HG03095 (cell line): ENCODE data around the gene AMMECR1.
"Not testable (repeated sequence)": the region's sequence is repeated elsewhere in the genome, so short reads cannot be mapped to it uniquely, and the experiment has no call there.

ENCODE experiments used
- ATAC-seq: cut with Tn5 transposase; IDR thresholded peaks from one replicate; pipeline ENCODE4 v1.9.1; 2021; ENCODE audit warnings: moderate library complexity; ENCODE audit not compliant: unreplicated experiment

The AMMECR1 gene

DNA sequence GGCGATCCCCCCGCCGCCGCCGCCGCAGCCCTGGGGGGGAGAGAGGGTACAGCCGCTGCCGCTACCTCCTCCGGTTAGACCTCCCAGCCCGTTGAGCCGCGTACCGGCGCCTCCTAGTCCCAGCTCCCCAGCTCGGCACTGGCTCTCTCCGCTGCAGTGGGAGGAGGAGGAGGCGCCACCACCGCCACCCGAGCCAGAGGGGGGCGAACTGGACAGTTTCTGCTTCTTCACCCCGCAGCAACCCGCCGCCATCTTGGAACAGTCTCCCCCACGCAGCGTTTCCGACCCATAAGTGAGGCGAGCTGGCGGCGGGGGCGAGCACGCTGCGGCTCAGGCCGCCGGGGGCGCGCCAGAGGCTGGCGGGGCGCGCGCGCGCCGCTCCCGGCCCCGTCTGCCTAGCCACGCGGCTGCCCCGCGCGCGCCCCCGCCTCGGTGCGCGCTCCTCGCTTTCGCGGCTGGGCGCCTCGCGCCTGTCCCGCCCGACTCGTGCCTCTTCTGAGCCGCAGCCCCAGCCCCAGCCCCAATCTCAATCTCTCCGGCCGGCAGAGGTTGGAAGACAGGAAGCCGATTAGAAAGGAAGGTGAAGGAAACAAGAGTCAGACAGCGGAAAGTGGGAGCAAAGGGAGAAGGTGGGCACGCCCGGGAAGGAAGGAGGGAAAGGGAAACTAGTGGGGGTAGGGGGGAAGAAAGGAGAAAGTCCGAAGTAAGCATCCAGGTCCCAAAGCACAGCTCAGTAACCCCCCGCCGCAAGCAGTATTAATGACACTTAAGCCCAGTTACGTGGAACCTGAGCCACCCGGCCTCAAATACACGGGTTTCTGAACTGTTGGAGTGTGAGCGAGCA lies at the start of gene AMMECR1:
AMMECR1 (minus strand) TSS at position 266 of the 844 bp plus-strand sequence; CDS start at position 252, 14 bp downstream.
- ATAC-seq, result peak; percentile 65

DNA sequence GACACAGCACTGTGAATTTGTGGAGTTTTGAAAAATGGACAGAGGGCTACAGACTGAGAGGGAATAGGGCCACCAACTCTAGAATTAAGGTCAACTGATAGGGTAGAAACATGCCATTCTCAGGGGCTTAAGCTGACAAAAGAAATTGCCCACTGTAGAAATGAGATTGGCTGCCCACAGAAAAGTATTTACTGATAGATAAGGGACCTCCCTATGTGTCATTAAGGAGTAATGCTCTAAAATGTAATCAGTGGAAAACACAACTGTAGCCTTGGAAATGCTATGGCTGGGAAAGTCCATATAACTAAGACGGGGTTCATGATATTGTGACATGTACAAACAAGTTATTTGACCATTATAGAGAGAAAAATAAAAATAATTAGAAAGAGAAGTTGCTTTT lies 45.4 kb upstream of the AMMECR1 start:
- no peak for ATAC-seq

DNA sequence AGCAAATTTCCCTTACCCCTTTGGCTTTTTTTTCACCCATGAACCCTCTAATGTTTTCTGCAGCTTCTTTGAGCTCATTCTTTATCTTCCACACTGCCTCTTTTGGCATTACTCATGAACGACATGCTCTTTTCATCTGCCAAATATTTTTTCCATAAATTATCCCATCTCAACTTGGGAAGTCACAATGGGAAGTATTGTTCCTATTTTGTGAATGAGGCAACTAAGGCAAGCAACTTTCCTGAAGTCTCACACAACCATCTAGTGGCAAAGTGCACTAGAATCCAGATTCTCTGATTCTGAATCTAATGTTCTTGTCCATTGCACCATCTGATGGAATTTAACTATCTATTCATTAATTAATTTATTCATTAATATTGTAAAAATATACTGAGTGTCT lies 41.4 kb upstream of the AMMECR1 start:
- ATAC-seq, result no peak

DNA sequence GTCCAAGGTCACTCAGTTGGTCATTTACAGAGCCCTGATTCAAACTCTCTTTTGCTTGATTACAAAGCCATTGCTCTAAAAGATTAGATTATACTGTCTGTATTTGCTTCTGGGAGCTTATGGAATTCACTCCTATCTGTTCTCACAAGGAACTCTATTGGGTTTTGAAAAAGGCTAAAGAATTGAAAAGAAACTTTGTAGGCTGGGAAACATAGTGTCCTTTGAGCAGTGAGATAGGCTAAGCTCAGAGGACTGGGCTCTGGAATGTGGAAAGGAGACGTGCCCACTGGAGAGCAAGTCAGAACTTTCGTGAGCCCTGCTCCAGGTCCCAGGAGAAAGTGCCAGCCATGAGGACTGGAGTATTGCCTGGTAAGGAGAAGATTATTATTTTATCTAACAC lies 40.7 kb upstream of the AMMECR1 start, which contains the start of gene RTL9:
RTL9 (plus strand) TSS at position 301 of the 400 bp plus-strand sequence. CDS start 91,770 bp downstream, outside the sequence.
- ATAC-seq, result no peak

DNA sequence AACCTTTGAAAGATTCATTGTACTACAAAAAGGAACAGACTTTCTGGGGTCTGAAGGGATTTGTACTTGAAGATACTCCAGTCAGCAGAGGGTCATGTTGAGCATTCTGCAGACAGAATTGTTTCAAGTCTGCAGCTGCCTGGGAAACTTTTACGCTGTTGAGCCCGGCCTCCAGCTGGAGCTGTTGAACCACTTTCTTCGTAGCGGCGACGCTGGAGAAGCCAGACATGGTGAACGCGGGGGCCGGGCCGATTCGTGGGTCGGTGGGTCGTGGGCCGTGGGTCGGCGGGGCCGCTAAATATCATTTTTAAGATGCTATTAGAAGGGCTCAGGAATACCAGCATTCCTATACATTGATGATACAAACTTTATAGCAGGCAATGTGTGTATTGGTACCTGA lies 28.8 kb upstream of the AMMECR1 start:
- ATAC-seq, result no peak

DNA sequence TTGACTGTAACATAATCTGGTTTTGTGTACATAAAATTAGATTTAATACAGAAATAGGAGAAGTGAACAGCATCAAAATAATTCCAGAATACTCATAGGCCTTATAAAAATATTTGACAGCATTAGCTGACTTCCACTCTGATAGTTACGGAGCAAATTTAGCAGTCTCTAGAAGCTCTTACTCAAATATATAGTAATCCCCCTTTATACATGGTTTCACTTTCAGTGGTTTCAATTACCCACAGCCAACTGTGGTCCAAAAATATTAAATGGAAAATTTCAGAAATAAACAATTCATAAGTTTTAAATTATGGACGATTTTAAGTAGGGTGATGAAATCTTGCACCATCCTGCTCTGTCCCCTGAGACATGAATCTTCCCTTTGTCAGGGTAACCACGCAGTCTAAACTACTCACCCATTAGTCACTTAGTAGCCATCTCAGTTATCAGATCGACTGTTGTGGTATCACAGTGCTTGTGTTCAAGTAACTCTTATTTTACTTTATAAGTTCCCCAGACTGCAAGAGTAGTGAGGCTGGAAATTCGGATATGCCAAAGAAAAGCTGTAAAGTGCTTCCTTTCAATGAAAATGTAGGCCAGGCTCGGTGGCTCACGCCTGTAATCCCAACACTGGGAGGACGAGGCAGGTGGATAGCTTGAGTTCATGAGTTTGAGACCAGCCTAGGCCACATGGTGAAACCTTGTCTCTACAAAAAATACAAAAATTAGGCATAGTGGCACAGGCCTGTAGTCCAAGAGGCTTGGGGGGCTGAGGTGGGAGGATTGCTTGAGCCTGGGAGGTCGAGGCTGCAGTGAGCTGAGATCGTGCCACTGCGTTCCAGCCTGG lies 23.5 kb upstream of the AMMECR1 start:
- ATAC-seq, result peak; percentile 71

DNA sequence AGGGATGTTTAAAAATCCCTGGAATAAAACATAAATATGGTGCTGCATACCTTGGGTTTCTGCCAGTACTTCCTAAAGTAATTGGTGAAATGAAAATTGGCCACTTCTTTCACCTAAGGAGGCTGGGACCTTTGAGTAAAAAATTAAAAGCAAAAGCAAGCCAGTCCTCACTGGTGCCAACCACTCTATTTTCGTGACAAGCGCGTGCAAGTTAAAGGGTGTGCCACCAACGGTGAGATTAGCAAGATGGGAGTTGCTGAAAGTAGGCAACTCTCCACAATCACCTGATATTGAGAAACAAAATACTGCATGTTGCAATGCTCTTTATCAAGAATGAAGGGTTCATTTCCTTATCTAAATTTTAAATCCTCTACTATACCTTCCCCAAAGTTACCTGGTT lies 21.1 kb upstream of the AMMECR1 start:
- ATAC-seq, result no peak

DNA sequence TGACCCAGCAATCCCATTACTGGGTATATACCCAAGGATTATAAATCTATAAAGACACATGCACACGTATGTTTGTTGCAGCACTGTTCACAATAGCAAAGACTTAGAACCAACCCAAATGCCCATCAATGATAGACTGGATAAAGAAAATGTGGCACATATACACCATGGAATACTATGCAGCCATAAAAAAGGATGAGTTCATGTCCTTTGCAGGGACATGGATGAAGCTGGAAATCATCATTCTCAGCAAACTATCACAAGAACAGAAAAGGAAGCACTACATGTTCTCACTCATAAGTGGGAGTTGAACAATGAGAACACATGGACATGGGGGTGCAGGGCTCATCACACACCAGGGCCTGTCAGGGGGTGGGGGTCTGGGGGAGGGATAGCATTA lies 15.6 kb upstream of the AMMECR1 start:
- ATAC-seq, result not testable (repeated sequence)

DNA sequence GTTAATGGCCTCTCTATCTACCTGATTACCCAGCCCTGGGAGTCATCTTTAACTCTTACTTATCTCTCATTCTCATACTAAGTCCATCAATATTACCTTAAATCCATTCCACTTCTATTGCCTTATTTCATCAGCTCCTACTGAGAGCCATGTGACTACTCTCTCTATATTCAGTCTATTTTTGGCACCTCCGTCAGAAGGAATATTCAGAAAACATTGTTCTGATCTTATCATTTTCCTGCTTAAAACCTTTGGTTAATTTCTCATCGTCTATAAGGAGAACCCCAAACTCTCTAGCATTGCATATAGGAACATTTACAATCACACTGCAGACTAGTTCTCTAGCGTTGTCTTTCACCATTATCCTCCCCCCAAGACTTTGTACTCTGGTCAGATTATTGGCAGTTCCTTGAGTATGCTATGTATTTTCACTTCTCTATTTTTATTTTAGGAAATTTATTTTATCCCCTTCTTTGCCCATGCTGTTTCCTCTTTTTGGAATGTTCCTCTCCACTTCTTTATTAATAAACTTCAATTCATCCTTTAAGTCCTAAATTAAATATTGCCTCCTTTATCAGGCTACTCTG lies 13.7 kb upstream of the AMMECR1 start:
- no peak for ATAC-seq

DNA sequence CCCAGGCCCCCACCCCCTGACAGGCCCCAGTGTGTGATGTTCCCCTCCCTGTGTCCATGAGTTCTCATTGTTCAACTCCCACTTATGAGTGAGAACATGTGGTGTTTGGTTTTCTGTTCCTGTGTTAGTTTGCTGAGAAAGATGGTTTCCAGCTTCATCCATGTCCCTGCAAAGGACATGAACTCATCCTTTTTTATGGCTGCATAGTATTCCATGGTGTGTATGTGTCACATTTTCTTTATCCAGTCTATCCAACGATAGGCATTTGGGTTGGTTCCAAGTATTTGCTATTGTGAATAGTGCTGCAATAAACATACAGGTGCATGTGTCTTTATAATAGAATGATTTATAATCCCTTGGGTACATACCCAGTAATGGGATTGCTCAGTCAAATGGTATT lies 10.7 kb upstream of the AMMECR1 start:
- not testable (repeated sequence) for ATAC-seq

DNA sequence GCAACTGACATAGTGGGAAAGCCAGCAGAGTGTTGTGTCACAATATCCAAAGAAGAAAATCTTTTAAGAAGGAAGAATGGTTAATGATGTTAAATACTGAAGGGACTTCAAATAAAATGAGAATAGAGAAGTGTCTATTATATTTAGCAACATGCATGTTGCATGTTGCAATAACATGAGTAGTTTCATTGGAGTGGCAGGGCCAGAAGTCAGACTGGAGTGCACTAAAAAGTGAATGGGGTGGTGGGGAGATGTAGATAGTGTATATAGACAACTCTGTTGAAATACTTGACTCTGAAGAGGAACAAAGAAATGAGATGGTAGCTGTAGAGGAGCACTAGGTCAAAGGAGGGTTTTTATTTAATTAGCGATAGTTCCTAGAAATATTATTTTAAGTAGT lies 9.5 kb upstream of the AMMECR1 start:
- ATAC-seq, result no peak

DNA sequence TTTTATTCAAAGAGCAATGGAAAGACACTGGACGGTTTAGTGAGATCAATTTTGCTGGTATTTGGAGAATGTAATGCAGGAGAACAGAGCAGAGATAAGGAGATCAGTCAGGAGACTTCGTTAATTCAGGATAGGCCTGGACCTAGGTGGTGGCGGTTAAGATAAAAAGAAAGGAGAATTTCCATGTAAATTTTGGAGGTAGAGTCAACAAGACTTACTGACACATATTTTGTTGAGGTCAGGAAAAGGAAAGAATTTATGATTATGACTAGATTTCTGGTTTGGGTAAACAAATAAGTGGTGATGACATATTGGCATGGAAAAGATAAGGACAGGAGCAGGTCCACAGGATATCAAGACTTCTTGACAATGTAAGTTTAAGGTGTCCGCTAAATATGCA lies 8.8 kb upstream of the AMMECR1 start:
- no peak for ATAC-seq

DNA sequence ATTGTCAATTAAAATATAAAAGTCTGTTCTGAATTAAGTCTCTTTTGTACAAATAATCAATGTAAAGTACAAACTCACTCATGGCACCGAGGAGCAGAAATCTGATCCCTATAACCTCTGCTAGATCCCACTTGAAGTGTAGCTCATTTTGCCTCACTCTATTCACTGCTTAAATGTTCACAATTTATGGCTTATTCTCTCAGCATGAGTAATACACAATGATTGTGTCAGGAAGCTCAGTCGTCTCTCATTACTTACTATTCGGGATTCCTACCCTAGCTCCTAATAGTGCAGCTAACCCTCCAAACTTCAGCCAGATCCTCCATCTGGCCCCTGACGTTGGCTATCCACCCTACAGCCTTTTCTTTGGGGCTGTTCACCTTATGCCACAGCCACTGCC lies 4.7 kb upstream of the AMMECR1 start:
- no peak for ATAC-seq

DNA sequence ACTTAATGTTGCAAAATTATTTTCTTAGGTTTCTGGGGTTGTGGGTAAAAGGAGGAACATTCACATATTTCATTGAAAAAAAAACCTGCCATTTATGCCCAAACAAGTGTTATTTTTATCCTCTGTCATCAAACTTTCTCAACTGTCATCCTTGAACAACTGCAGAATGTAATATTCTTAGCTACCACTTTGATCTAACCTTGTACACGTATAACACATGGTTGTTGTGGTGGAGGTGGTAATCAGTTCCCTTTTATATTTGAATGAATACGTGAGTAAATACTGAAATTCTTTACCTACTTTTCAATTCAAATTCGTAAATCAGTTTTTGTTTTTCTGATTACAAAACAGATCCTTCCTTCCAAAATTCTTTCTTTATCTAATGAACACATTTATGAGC lies 3.8 kb upstream of the AMMECR1 start:
- ATAC-seq, result no peak

DNA sequence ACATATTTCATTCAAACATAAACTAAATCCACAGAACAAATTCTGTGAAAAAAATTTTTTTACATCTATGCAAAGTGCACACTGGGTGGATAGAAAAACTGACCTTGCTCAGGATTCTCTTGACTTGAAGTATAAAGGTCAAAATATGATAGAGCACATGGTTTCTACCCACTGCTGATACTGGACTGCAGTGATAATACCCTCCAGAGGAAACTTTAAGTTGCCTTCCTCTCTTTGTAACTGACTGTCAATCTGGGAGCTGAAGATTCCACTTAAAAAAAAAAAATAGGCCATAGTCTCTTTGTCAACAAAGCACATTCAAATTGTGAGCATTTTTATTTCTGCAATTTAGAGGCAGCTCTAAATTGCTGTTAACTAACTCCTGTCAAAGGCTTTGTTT lies 3.2 kb upstream of the AMMECR1 start:
- ATAC-seq, result no peak

DNA sequence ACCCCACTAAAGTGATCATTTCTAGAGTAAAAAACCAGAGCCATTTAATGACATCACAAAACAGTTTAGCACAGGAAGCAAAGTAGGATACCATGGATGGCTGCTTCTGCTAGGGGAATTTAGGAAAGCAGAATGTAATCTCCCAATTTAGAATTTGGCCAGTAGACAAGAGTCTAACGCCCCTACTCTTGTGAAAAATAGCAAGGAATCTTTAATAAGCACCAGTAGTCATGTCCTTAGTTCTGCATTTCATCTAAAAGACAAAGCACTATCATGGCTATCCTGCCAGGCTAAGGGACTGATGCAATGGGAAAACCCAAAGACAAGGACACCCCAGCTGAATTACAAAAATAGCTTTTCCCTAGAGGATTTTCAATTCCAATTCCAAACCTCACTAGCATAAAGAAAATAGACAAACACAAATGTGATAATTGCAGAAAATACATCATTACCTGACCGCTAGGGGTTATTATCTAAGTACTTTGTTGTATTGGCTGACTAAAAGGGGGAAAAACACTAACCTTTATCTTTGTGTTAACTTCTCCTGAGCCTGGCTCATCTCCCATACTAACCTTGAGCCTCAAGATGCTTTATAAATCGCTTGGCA lies 2.6 kb upstream of the AMMECR1 start:
- ATAC-seq, result no peak

DNA sequence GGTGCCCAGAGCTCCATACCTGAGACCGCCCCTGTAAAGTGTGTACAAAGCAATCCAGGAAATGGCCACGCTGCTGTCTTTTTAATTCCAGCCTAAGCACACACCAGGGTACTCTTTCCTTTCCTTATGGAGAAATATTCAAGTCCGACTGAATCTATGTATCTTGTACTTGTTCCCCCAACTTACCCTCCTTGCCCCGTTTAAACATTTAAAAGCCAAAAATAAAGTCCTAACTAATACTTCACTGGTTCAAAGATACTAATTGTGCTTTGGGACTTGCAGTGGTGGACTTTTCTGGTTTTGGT lies 731 bp upstream of the AMMECR1 start:
- ATAC-seq, result no peak

DNA sequence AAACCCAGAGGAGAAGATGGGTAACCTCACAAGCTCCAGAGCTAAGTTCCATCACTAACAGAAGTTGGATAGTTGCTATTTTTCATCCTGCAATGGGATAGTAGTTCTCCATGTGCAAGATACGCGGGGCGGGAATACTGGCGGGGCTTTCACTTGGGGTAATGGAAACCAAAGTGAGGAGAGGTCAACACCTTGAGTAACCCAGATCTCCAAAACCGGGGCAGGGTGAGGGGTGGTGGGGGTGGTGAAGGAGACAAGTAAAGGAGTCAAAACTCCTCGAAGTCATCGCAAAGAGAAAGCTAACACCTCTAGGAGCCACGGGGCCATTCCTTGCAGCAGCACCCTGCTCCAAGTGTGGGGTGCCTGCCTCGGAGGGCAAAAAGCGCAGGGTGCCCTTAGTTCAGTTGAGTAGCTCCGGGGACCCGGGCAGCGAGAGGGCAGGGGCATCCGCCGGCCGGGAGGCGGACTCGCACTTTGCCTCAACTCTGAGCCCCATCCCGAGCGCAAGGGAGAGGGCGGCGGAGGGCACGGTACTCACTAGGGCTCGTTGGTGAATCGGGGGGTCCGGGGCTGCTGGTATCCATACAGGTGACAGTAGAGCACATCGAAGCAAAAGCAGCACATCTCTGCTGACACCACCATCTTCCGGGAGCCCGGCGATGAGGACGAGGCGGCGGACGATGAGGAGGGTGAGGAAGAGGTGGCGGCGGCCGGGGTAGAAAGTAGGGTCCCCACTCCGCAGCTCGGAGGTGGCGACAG lies 645 bp downstream of the AMMECR1 start:
- ATAC-seq, result peak; percentile 21

DNA sequence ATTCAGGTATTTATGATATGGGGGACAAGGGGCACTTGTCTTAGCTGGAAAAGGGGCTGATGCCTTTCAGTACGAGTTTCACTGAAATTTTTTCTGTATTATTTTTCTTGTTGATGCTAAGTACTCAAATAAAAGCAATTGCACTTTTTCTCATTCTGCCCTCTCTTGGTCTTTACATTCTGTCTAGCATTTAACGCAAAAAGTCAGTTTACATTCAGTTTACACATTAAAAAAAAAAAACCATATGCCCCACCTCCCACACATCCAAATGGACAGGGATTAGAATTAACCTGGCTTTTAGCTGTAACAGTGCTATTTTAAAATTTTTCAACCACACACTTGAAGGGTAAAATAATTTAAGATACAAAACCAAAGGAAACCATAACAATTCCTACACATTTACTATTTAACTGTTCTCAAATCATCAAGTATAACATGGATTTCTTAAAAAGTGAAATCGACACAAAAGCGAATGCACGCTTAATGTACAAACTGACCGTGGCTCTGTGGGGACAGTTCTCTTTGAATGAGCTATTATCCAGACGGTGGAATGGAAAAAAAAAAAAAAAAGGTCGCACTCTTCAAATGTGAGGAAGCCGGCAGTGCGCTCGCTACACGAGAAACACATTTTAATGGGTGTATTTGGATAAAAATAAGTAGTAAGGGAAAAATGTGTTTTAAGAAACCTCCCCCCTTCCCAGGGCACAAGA lies 1.4 kb downstream of the AMMECR1 start:
- no peak for ATAC-seq

DNA sequence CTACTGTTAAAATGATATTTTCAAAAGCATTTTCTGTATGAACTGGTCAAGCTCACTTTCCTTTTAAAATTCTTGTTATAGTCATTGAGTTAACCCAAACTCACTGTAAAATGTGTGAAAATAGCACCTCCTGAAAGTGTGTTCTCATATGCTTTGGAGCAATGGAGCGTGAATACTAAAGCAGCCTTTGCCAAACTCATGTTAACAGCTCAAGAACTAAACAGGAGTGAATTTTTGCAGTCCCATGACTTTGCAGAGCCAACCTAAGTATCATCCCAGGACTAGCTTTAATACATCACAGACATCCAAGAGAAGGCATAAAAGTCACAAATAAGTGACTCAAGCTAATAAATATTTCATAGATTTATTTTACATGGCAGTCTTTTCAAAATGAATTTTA lies 2.3 kb downstream of the AMMECR1 start:
- peak; percentile 27 for ATAC-seq
